MM.1S (cell line): ENCODE data around the gene TNNC1.

Experiments
- CTCF ChIP-seq: fragments of 300-600 bp; sonication (generic); IDR thresholded peaks from 2 replicates; pipeline ENCODE4 v1.5.1; 2016; ENCODE audit warnings: antibody characterized with exemption, low read length, mixed read lengths
- EZH2 ChIP-seq: fragments of 300-600 bp; sonication (generic); optimal IDR thresholded peaks from 2 replicates; pipeline ENCODE3; 2017; ENCODE audit warnings: low read depth, mild to moderate bottlenecking, antibody characterized with exemption, low read length, mixed read lengths
- EZH2phosphoT487 ChIP-seq: fragments of 300-600 bp; sonication (generic); IDR thresholded peaks from 2 replicates; pipeline ENCODE4 v1.6.1; 2018; ENCODE audit warnings: antibody characterized with exemption, low read length

- no peak for TF ChIP-seq CTCF
- TF ChIP-seq EZH2: no peak
- TF ChIP-seq EZH2phosphoT487: no peak
Observed at GRCh38 chr3:52494886-52495495, 41.1 kb upstream of the TNNC1 start, which contains the start of gene STAB1.
